HG03521 (cell line): Measurements from ENCODE around the gene BBS12.

Experiments used
- ATAC-seq: cut with Tn5 transposase; IDR thresholded peaks from one replicate; pipeline ENCODE4 v1.9.1; 2021; ENCODE audit warnings: mild to moderate bottlenecking, moderate library complexity; ENCODE audit not compliant: unreplicated experiment

BBS12 gene

DNA sequence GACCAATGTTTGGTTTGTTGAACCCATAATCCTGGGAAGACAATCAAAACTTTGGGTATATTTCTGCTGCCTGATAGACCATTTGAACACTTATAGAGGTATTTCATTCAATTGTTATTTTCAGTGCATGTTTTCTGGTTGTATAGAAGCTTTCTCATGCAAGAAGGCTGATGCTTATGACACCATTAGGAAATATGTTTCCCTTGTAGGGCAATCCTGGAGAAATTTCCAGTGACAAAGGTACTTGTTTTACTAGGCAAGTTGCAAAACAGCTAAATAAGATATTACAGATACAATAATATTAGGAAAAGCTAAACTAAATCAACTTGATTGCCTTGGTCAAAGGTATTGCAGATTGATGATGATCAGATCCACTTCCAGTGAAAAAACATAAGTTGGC lies 61.3 kb downstream of the BBS12 start:
- no peak for ATAC-seq
